GF-D8 (cell line): ENCODE data around the gene USB1.
"Not testable (repeated sequence)": the region's sequence is repeated elsewhere in the genome, so short reads cannot be mapped to it uniquely, and the experiment has no call there.

Experiments
- DNase-seq: peaks from one replicate; lab custom pipeline; 2025; lab: John Stamatoyannopoulos, UW

The USB1 gene

DNA sequence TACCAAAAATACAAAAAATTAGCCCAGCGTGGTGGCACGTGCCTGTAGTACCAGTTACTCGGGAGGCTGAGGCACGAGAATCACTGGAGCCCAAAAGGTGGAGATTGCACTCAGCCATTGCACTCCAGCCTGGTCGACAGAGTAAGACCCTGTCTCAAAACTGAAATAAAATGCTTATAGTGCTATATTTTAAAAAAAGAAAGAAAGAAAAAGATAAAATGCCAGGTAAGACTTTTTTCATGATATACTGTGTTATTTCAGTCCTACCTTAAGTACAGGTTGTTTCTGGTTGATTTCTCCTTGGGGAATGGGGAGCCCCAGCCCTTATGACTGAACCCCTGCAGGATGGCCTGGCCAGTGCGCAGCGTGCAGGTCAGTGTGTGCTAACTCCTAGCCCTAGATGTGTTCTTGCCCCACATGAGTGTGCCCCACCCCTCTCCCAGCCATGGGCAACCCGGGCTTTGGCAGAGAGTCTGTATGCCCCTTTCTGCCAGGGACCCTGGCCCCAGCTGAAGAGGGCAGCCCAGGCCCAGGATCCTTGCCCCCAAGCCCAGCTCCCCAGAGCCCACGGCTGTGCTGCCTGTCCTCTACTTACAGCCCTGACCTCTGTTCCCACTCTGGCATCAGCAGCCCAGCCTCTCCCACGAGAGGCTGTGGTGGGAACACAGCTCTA lies 31.6 kb upstream of the USB1 start:
- DNase-seq = no peak

DNA sequence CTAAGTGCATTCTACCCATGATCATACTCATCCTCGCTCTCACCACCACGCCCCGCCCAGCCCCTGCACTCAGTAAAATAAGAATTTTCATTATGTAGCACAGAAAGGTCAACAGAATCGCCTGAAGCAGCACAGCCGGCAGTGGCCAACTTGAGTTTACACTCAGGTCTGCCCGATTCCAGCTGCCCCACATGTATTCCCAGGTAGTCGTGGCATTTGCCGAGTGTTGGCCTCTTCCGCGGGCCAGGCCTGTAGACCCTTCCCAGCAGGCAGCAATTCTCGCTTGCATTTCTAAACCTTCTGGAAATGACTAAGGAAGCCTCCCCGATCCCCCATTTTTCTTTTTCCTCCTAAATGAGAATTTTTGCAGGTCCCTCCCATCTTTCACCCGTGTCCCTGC lies 30.9 kb upstream of the USB1 start:
- no peak for DNase-seq

DNA sequence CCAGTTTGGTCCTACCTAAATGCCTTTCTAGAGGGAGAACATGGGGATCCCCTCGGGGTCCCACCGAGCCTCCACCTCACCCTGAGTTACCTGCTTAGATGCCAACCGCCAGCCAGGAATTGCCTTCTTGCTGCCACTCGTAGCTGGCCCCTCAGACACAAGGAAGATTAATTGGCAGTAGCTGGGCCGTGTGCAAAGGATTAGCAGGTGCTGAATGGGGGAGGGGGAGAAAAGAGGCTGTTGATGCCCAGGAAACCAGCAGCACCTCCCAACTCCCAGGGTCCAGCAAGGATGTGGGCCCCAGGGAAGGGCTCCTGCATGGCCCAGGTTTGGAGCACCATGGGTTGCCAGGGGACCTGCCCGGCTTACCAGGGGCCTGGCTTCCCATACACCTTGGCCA lies 30.2 kb upstream of the USB1 start, which contains the start of gene CNGB1:
Gene CNGB1, minus strand, starts transcription at position 159 of the 400 bp plus-strand sequence. CDS start 3,842 bp downstream, outside the sequence.
- no peak for DNase-seq

DNA sequence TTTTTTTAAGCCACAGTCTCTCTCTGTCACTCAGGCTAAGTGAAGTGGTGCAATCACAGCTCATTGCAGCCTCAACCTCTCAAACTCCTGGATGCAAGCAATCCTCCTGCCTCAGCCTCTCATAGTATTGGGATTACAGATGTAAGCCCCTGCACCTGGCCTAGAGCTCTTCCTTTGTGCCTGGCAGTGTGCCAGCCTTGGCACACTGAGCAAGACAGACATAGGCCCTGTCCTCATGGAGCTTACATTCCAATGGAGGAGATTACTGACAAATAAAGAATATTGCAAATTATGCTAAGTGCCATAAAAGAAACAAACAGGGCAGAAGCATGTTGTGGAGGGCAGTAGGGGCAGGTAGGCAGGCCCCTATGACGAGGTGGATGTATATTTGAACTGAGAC lies 29.4 kb upstream of the USB1 start:
- DNase-seq = no peak

DNA sequence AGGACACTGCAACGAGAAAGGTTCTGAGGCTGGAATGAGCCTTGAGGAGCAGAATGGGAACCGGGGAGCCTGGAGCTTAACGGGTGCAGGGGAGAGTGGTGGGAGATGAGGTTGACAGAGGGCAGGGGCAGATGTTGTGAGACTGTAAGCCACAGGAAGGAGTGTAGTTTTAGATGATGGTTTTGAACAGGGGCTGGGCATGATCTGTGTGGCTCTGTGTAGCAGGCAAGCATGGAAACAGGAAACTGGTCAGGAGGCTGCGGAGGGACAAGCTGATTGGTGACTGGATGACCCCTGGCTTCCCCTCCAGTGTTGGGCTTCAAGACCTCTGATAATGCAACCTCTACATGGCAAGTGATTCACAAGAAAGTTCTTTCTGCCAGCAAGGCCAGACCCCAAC lies 28.9 kb upstream of the USB1 start:
- DNase-seq = no peak

DNA sequence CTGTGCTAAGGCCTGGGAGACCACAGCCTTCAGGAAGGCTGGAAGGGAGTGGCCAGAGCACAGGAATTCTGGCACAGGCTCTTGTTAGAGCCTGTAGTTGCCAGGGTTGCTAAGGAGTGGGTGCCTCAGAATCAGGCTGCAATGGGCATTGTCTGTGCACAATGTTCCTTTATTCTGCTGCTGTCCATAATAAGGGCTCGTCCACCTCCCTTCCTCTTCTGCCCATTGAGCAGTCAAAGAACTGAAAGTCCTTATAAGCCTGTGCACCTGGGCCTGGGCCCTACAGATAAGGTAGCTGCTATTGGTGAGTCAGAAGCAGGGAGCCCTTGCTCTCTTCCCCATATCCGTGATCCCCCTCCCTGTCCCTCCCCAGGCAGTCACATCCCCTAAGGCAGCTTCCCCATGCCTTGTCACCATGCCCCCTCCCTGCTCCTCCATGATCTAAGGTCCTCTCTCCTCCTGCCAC lies 24.8 kb upstream of the USB1 start:
- no peak for DNase-seq

DNA sequence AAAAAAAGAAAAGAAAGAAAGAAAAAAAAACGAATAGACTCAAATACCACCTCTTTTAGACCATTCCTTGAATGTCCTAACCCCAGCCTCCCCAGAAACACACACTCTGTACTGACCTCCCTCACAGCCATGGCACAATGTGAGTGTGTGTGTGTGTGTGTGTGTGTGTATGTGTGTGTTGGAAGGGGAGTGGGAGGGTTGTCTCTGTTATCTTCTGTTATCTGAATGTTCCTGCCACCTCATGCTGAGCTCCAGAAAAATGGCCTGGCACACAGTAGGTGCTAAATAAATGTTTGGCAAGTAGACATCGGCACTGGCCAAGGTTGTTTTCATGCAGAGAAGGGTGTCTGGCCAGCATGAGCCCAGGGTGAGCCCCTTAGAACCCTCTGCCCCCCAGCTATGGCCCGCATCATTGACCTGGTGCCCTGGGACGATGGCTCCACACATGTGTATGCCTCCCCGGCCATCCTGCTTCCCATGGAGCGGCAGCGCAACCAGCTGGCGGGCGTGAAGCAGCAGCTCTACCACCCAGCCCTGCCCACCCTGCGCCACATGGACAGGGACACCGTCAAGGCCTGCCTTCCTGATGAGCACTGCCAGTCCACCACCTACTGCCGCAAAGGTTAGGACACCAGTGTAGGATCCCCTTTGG lies 23.7 kb upstream of the USB1 start:
- DNase-seq = no peak

DNA sequence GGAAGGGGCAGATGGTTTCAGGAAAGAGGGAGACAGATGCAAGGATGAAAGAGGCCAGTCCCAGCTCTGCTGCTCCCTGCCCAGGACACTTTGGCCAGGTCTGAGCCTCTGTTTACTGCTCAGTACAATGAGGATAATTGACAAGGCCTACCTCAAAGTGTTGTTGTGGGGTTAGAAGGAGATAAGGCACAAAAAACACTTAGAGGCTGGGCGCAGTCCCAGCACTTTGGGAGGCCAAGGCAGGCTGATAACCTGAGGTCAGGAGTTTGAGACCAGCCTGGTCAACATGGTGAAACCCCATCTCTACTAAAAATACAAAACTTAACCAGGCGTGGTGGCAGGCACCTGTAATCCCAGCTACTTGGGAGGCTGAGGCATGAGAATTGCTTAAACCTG lies 23.1 kb upstream of the USB1 start:
- DNase-seq = not testable (repeated sequence)

DNA sequence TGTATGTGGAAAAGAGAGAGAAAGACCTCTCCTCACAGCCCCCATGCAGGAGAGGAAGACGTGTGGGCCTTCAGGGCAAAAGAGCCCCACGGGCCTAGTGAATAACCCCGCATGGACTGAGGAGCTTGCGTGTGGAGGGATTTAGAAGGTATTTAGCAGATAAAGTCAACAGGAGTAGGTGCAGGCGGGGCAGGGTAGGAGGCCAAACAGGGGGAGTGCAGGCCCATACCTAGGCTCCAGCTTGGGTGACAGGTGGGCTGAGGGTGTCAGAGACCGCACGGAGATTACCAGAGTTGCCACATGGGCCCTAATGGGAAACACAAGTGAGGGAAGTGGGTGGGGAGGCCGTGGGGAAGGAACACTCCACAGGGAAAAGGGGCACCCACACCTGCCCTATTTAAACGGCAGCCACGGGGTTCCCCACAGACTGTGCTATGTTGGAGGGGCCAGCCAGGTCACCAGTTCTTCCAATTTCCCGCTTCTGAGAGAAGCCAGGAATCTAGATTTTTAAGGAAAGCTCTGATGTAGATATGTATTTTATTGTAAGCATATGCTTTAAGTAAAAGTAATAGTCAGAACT lies 22.1 kb upstream of the USB1 start:
- no peak for DNase-seq

DNA sequence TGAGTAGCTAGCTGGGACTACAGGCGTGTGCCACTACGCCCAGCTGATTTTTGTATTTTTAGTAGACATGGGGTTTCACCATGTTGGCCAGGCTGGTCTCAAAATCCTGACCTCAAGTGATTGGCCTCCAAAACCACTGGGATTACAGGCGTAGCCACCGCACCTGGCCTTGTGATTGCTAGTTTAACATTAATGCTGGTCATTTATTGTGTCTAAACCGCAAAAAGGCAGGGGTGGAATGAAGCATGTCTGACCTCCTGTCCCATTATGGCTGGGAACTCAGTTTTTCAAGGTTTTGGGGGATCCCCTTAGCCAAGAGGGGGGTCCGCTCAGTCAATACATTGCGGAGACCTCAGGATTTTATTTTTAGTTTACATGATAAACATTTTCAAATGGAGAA lies 19.6 kb upstream of the USB1 start:
- no peak for DNase-seq

DNA sequence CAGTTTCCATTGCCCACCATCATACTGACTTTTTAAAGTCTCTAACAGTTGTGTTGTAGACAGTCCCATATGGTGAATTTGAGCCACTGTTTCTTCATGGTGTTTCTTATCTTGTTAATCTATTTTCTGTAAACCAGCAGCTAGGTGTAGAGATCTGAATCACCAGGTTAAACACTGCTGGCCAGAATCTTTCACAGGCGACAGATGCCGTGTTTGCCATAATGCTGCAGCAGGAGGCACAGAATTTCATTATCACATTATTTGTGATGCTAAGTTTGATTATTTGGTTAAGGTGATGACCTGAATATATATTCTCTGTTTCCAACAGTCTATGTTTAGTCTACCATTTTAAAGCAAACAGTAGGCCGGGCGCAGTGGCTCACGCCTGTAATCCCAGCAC lies 18.8 kb upstream of the USB1 start:
- DNase-seq = no peak

DNA sequence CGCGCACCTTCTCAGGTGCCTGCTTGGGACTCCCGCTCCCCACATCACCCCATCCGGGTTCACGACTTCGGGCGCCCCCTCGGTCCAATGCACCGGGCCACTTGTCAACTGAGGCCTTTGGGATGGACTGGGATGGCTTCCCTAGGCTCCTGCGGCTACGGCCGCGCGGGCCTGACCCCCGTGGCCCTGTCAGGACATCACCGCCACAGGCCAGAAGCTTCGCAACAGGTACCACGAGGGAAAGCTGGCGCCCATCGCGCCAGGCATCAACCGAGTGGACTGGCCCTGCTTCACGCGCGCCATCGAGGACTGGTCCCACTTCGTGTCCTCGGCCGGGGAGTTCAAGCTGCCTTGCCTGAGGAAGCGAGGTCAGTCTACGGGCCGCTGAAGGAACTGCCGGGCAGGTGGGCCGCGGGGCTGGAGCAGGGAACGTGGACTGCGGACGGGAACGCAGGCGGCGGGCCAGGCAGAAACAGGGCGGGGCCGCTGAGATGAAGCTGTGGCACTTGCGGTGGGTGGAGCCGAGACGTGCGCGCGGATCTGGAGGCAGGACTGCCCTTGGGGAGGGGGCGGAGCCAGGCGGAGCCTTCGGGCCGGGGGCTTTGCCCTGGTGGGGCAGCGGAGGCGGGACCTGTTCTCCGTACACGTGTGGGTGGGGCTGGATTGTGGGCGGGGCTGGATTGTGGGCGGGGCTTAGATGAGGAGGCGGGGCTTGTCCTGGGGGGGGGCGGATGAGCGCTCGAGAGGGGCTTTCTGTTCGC lies 16.6 kb upstream of the USB1 start:
- no peak for DNase-seq

DNA sequence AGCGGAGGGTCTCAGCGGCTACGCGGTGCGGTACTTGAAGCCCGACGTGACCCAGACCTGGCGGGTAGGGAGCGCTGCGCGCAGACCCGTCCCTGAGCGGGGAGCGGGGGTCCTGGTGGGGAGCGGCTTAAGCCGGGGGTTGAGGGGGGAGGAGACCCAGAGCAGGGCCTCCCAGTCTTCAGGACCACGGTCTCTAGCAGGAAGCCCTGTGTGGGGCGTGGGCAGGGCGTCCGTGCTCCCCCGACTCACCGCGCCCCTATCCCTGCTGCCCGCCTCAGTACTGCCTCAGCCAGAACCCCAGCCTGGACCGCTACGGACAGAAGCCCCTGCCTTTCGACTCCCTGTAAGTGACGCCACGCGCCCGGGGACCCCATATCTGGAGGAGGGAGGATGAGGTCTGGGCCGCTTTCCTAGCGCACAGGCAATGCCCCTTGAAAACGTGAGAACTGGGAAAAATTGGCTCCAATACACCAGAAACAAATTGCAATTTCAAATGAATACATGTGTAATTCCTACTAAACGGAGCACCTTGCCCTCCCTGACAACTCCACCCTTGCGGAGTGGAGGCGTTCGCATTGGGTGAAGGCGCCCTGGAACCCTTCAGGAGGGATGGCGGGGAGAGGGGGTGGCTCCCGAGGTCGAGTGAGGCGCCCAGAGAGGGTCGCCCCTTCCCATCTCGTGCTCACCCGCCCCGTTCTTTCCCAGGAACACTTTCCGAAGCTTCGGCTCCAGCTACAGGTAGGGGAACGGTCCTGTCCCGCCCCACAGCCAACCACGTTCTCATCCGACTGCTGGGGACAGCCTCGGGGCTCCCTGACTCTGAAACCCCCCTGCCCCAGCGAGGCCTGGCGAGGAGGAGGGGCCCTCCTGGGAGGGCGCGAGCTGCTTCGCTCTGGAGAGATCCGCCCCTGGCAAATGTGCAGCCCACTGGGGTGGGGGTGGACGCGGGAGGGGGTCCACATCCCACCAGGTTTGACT lies 15.7 kb upstream of the USB1 start:
- no peak for DNase-seq

DNA sequence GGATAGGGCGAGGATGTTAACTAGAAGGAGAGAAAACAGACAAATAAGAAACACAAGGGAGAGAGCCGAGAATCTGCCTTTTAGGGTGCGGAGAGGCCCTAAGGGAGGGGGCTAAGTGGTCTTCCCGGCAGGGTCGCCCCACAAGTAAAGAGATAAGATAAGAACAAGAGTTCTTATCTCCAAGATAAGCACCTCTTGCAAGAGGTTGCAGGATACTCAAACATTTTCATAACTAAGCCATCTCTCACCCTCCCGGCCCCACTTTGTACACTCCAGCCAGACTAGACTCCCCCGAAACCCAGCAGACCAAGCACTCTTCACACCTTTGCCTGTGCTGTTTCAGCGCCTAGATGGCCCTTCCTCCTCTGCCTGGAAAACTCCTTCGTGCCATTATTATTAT lies 15.0 kb upstream of the USB1 start:
- DNase-seq = no peak

DNA sequence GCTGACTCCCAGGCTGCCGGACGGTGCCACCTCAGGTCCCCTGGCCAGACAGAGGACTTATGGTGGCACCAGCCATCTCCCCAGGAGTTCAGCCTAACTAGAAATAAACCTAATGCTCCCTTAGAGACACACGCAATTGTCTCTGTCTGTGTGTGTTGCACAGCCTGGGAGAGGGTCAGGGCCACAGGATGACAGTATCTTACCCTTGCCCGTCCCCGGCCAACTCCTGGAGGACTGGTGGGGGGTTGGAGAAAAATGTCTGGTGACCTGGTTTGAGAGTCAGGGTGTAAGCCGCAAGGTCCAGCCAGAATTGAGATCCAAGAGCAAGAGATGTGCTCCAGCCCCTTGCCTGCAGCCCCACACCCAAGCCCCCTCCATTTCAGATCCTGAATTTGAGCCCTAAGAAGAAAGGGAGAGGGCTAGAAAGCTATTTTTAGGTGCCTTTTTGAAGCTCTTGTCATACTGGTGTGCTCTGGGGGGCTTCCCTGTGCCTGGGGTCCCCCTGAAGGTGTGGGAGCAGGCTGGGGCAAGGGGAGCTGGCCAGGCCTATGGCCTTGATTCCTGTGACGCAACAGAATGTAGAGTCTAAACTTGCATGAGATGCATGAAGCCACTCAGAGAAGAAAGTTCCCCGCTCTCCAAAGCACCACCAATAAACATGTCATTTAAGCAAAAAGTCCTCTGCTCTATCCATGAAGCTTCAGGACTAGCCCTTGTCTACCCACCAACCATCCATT lies 13.6 kb upstream of the USB1 start:
- no peak for DNase-seq

DNA sequence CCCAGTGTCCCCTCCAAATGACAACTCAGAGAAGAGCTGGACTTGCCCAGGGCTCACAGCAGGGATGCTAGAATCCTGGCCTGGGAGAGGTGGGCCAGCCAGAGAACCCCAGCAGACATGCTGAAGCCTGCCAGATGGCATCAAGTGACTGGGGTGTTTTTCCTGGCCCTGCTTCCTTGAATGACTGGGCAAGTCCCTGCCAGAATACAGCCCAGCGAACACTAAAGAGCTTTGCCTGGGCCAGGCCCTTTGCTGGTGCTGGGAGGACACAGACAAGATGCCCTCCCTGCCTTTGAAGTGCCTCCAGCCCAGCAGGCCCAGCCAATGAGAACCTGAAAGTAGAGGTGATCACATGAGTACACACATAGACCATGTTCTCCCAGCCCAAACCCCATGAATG lies 12.3 kb upstream of the USB1 start:
- no peak for DNase-seq

DNA sequence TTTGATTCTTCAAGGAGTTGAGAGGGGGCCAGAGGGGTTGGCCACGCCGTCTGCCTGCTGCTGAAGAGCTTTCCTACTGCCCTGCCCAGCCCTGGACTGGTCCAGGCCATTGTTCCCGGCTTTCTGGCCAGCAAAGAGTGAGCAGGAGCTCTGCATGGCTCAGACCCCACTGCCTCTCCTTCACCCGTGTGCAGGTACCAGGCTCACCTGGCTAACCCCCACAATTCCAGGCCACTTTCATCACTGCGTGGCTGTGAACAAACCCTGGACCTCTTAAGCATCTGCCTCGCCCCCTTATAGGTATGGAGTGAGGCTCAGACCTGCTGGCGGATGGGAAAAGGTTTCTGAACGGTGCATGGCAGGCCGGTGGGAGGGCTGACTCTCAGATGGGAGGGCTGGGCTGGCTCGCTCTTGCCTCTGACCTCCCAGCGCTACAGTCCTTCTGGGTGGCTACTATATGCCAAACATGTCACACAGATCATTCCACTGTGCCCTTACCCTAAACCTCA lies 9.6 kb upstream of the USB1 start:
- no peak for DNase-seq

DNA sequence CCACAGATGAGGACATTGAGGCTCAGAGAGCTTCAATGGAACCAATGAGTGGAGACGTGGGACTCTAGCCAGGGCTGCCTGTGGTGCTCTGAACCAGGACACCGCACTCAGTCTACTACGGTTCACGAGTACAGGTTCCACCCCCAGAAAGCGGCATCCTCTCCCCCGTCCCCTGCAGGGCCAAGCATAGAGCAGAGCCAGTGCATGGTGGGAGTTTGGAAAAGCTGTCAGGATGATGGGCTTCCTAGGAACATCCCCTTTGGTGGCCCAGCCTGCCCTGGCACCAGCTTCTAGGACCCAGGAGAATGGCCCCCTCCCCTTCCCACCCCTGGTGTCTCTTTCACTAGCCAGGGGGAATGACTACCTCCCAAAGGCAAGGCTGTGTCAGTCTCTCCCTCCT lies 9.1 kb upstream of the USB1 start:
- DNase-seq = no peak

DNA sequence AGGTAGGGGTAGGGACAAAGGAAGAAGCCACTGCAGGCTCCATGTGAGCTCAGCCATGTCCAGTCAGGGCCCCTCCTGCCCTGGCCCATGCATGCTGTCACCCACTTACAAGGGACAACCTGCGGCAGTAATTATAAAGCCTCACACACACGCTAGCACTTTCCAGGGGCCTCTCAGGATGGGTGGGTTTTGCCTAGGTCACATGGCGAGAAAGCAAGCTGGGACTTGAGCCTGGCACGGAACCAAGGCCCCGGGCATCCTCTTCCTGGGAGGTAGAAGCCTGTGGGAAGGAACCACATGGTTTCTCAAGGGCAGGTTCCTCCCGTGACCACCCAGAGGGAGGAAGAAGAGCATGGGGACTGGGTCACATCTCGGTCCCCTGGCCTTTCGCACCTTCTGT lies 7.8 kb upstream of the USB1 start:
- DNase-seq = no peak

DNA sequence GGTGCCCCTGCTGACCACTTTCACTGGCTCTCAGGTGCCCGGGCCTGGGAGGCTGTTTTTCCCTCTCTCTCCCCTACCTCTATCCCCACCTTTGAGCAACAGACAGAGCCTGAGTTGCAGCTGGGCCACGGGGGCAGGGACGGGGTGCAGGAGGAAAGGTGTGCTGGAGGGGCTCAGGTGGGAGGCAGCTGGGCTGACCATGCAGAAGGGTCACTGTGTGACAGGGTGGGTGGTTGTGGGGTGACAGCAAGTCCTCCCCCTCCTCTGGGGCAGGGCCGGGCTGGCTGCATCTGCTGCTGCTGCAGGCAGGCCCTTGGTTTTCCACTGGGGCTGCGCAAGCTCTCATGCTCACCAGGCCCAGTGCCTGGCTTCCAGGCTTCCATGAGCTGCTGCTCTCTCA lies 7.3 kb upstream of the USB1 start:
- DNase-seq = no peak

DNA sequence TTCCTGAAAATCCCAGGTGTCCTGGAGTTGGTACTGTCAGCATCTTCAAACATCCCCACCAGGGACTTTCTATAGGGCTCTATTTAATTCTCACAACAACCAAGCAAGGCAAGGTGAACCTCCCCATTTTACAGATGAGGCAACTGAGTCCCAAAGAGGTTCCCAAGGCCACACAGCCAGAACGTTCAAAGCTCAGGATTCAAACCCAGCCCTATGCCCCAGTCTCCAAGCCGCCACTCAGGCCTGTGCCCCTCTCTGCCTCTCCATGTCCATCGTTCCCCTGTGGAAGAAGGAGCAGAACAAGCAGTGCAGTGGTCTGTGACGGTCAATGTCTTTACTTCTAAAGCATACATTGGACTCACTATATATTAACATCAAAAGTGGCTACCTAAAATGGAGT lies 6.8 kb upstream of the USB1 start:
- DNase-seq = no peak
